Measurements from ENCODE around the gene POLE4. TPM values are rescaled to one million over a fixed set of nuclear protein-coding genes. Genes with fewer than 3 reads are reported as not detected.

The POLE4 gene
- total RNA-seq, 1 donor from 2014 or later: 59.8 TPM

DNA sequence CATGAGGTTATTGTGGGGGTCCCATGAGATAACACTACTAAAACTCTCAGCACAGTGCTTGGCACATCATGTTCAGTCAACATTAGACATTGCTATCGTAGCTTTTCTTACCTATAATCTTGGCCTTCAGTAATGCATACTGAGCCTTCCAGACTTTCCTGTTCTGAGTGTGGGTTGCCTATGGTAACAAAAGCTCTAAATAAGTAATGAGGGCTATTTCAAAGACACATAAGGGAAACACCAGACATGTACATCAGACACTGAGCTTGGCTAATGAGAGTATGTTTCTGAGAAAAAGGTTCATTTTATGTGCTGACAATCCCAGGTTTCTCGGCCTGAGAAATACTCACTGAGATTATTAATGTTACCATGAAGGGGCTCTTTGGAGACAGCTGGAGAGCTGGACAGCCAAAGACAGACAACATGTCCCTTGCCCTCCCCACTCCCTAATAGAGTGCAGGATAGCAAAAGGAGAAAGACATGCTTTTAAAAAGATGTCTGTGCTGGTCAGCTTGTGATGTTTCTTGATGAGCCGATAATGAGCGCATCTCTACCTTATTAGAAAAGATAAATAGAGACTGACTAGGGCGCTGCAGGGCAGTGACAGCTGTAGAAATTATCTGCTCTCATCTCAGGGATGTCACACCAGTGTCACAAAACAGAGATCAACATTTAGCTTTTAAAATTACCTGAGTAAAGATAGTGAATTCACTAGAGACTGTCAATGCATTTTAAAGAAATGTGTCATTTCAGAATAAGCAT is 25.4 kb downstream of the POLE4 start:
- H3K4me3 ChIP-seq: no peak overlapping the region
- H3K9me3 ChIP-seq: no peaks in the 10 kb centered on the region
- no peaks in the 10 kb centered on the region for H3K27me3 ChIP-seq
- H3K27ac ChIP-seq: no peak overlapping the region
- ATAC-seq (no peak), DNase-seq (no peak)
- intact Hi-C loops (cut with DNase I): no loop called here
- no peaks in the 10 kb centered on the region for H3K36me3 ChIP-seq
- TF ChIP-seq, protein P1, sequence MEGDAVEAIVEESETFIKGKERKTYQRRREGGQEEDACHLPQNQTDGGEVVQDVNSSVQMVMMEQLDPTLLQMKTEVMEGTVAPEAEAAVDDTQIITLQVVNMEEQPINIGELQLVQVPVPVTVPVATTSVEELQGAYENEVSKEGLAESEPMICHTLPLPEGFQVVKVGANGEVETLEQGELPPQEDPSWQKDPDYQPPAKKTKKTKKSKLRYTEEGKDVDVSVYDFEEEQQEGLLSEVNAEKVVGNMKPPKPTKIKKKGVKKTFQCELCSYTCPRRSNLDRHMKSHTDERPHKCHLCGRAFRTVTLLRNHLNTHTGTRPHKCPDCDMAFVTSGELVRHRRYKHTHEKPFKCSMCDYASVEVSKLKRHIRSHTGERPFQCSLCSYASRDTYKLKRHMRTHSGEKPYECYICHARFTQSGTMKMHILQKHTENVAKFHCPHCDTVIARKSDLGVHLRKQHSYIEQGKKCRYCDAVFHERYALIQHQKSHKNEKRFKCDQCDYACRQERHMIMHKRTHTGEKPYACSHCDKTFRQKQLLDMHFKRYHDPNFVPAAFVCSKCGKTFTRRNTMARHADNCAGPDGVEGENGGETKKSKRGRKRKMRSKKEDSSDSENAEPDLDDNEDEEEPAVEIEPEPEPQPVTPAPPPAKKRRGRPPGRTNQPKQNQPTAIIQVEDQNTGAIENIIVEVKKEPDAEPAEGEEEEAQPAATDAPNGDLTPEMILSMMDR (IDR thresholded peaks at IDR 0.05): no peak
- H3K4me1 ChIP-seq: no peaks in the 10 kb centered on the region

- no peak for ATAC-seq
Observed at GRCh38 chr2:74984947-74985637, 26.6 kb downstream of the POLE4 start.

DNA sequence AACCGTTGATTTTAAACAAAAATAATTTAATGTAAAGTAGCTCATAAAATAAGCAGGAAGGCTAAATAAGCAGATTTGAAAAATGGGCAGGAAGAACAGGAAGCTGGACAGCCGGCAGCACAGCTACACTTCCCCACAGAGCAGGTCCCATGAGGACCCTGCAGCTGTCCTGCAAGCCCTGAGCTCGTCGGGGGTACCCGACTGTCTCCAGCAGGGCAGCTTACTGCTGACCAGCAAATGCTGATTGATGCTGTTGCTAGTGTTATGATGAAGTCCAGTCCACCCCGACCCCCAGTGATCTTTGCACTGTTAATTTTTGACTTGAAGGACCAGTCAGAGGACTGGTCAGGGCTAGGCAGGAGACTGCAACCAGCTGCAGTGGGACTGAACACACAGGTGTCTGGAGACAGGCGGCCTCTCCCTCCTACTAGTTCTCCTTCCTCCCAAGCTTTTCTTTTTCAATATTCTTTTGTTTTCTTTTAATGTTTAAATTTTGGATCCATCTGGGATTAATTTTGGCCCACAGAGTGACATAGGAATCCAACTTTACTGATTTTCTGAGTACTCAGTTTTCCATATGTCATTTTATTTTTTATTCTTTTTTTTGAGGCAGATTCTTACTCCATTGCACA is 27.7 kb downstream of the POLE4 start:
- intact Hi-C loops (cut with DNase I): no loop called here
- TF ChIP-seq, protein P1 (IDR thresholded peaks at IDR 0.05): no peak
- no peaks in the 10 kb centered on the region for H3K27me3 ChIP-seq

More at GRCh38 chr2:74984947-74985637, 26.6 kb downstream of the POLE4 start:
- no peak for DNase-seq
- H3K4me1 ChIP-seq: no peaks in the 10 kb centered on the region
- no peaks in the 10 kb centered on the region for H3K9me3 ChIP-seq
- H3K27ac ChIP-seq: no peak overlapping the region
- H3K27me3 ChIP-seq: no peaks in the 10 kb centered on the region
- H3K4me3 ChIP-seq: no peak overlapping the region
- TF ChIP-seq, protein P1 (IDR thresholded peaks at IDR 0.05): no peak
- intact Hi-C loops (cut with DNase I): no loop called here
- H3K36me3 ChIP-seq: no peaks in the 10 kb centered on the region

GRCh38 chr2:74991977-74992376 is 33.5 kb downstream of the POLE4 start:
- TF ChIP-seq, protein P1 (IDR thresholded peaks at IDR 0.05): no peak
- no peaks in the 10 kb centered on the region for H3K36me3 ChIP-seq
- H3K4me3 ChIP-seq: no peak overlapping the region
- H3K27ac ChIP-seq: no peak overlapping the region
- H3K4me1 ChIP-seq: no peaks in the 10 kb centered on the region
- DNase-seq (no peak), ATAC-seq (no peak)
- H3K27me3 ChIP-seq: no peaks in the 10 kb centered on the region
- H3K9me3 ChIP-seq: no peaks in the 10 kb centered on the region
- intact Hi-C loops (cut with DNase I): no loop called here

More for the DNA sequence above, 27.7 kb downstream of the POLE4 start:
- no peaks in the 10 kb centered on the region for H3K9me3 ChIP-seq
- no peaks in the 10 kb centered on the region for H3K4me1 ChIP-seq
- no peak for ATAC-seq
- H3K4me3 ChIP-seq: no peak overlapping the region
- H3K27ac ChIP-seq: no peak overlapping the region
- no peak for DNase-seq
- H3K36me3 ChIP-seq: no peaks in the 10 kb centered on the region

- no peaks in the 10 kb centered on the region for H3K4me1 ChIP-seq
- intact Hi-C loops (cut with DNase I): no loop called here
- no peak for DNase-seq
- no peaks in the 10 kb centered on the region for H3K9me3 ChIP-seq
- no peak overlapping the region for H3K4me3 ChIP-seq
- H3K27me3 ChIP-seq: no peaks in the 10 kb centered on the region
- no peaks in the 10 kb centered on the region for H3K36me3 ChIP-seq
- TF ChIP-seq, protein P1 (IDR thresholded peaks at IDR 0.05): no peak
- no peak for ATAC-seq
- no peak overlapping the region for H3K27ac ChIP-seq
Observed at GRCh38 chr2:74999468-74999867, 41.0 kb downstream of the POLE4 start.

Data from upper lobe of right lung (tissue), 1 donor.